Gastroesophageal sphincter (tissue), 3 donors: ENCODE data around the gene LONP2.
"Not testable (repeated sequence)": the region's sequence is repeated elsewhere in the genome, so short reads cannot be mapped to it uniquely, and the experiment has no call there.

ENCODE experiments used
- EP300 ChIP-seq: sonication (generic); formaldehyde crosslinking; IDR thresholded peaks from one replicate; pipeline ENCODE4 v1.6.1; 2017; ENCODE audit warnings: antibody characterized with exemption, mild to moderate bottlenecking
- POLR2AphosphoS5 ChIP-seq: sonication (generic); formaldehyde crosslinking; IDR thresholded peaks from one replicate; pipeline ENCODE4 v1.6.1; 2017; ENCODE audit warnings: antibody characterized with exemption
- TF ChIP-seq, protein P1 (sequence below), 4 experiments: fragments of 200-600 bp in 2 of 4; fragments of 450-650 bp in 2 of 4; sonication (generic) in 1 of 4; IDR thresholded peaks; one replicate each; pipeline ENCODE4 v1.5.1; 2017 to 2019; ENCODE audit warnings: antibody characterized with exemption in 4 of 4, mild to moderate bottlenecking in 2 of 4, moderate library complexity in 2 of 4

DNA sequence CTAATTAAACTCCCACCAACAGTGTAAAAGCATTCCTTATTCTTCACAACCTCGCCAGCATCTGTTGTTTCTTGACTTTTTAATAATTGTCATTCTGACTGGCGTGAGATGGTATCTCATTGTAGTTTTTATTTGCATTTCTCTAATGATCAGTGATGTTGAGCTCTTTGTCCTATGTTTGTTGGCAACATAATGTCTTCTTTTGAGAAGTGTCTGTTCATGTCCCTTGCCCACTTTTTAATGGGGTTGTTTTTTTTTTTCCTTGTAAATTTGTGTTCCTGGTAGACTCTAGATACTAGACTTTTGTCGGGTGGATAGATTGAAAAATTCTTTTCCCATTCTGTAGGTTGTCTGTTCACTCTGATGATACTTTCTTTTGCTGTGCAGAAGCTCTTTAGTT, 69.8 kb downstream of the LONP2 start:
- TF ChIP-seq POLR2AphosphoS5, EP300: not testable (repeated sequence)
- TF ChIP-seq, protein P1, sequence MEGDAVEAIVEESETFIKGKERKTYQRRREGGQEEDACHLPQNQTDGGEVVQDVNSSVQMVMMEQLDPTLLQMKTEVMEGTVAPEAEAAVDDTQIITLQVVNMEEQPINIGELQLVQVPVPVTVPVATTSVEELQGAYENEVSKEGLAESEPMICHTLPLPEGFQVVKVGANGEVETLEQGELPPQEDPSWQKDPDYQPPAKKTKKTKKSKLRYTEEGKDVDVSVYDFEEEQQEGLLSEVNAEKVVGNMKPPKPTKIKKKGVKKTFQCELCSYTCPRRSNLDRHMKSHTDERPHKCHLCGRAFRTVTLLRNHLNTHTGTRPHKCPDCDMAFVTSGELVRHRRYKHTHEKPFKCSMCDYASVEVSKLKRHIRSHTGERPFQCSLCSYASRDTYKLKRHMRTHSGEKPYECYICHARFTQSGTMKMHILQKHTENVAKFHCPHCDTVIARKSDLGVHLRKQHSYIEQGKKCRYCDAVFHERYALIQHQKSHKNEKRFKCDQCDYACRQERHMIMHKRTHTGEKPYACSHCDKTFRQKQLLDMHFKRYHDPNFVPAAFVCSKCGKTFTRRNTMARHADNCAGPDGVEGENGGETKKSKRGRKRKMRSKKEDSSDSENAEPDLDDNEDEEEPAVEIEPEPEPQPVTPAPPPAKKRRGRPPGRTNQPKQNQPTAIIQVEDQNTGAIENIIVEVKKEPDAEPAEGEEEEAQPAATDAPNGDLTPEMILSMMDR (IDR thresholded peaks at IDR 0.05): not testable (repeated sequence)
